Upper lobe of left lung (tissue), 6 donors: ENCODE measurements around the gene PRKG1. TPM values are rescaled to one million over a fixed set of nuclear protein-coding genes. Genes with fewer than 3 reads are reported as not detected.
"Not testable (repeated sequence)": the region's sequence is repeated elsewhere in the genome, so short reads cannot be mapped to it uniquely, and the experiment has no call there.

Source experiments
- ATAC-seq, 2 donors: fragments of 200-7000 bp; cut with Tn5 transposase; one replicate each; pipeline ENCODE4 v1.9.1; 2022; ENCODE audit warnings: mild to moderate bottlenecking in 2 of 2, moderate library complexity in 2 of 2; ENCODE audit not compliant: low FRiP score in 2 of 2
- DNase-seq, 2 donors: peaks; one replicate each; pipeline ENCODE4 v3.0.0-alpha.2; 2019 to 2020
- H3K27ac ChIP-seq, 4 donors: fragments of 200-600 bp; sonication (generic); one replicate each; pipeline ENCODE4 v1.5.1; 2016 to 2019
- H3K27me3 ChIP-seq, 4 donors: fragments of 200-600 bp; sonication (generic); one replicate each; pipeline ENCODE4 v1.5.1; 2017 to 2019
- H3K36me3 ChIP-seq, 4 donors: fragments of 200-600 bp; sonication (generic); one replicate each; pipeline ENCODE4 v1.5.1; 2016 to 2019
- H3K4me1 ChIP-seq, 4 donors: fragments of 200-600 bp; sonication (generic); one replicate each; pipeline ENCODE4 v1.5.1; 2018 to 2019
- H3K4me3 ChIP-seq, 4 donors: fragments of 200-600 bp; sonication (generic); one replicate each; pipeline ENCODE4 v1.5.1; 2017 to 2019; ENCODE audit warnings: mild to moderate bottlenecking in 2 of 4, moderate library complexity in 1 of 4
- H3K9me3 ChIP-seq, 4 donors: fragments of 200-600 bp; sonication (generic); one replicate each; pipeline ENCODE4 v1.5.1; 2018 to 2019
- CTCF ChIP-seq, 6 experiments: fragments of 450-650 bp in 4 of 6; fragments of 200-600 bp in 2 of 6; sonication (generic) in 2 of 6; IDR thresholded peaks; one replicate each; pipeline ENCODE4 v1.5.1; 2016 to 2019; ENCODE audit warnings: antibody characterized with exemption in 6 of 6
- EP300 ChIP-seq, 4 donors: sonication (generic); formaldehyde crosslinking; IDR thresholded peaks; one replicate each; pipeline ENCODE4 v1.5.1; 2017; ENCODE audit warnings: antibody characterized with exemption in 4 of 4, control low read depth in 2 of 4
- POLR2A ChIP-seq, 4 donors: fragments of 450-650 bp; IDR thresholded peaks; one replicate each; pipeline ENCODE4 v1.5.1; 2016 to 2017; ENCODE audit warnings: antibody characterized with exemption in 4 of 4, mild to moderate bottlenecking in 2 of 4
- POLR2AphosphoS5 ChIP-seq, 2 donors: sonication (generic); formaldehyde crosslinking; IDR thresholded peaks; one replicate each; pipeline ENCODE4 v1.5.1; 2017; ENCODE audit warnings: antibody characterized with exemption in 2 of 2
- WGBS, 2 donors: methylation state at CpG; one replicate each; pipeline ENCODE4 v1.1.5; 2017 to 2018; 5-methylcytosine and 5-hydroxymethylcytosine counted together
- total RNA-seq, 6 donors: library from RNA; depleted of rRNA in 4 of 6; stranded (reverse); fragments of >200 nt in 4 of 6; gene quantifications; one replicate each; pipeline versions ENCODE4 v1.1.0 to v1.2.1, GENCODE V29; 2016 to 2021
- donor health status: DM: no; HTN: no; CAD: no; lungs with moderate emphysema.
- donor health status: DM: no; HTN: yes; CAD: no; lungs with severe emphysema.

The PRKG1 gene
- total RNA-seq, 6 donors from 2014 or later, result 12.9 to 43.0 (median 25.0) TPM

DNA sequence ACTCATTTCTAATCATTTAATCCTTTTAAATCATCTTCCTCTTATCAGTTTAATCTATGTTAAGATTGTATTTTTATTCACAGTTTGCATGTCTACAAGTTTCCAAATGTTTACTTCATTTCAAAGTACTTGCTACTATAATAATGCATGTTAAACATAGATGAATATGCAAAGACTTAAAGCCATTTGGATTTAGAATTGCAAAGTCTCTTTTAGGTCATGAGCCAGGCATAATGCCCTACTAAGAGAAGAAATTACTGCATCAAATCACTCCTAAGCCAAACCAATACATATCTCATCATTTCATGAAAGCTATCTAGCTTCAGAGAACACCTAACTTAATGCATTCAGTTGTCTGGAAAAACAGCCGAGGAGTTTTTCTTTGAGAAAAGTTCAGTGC lies 266.1 kb downstream of the PRKG1 start:
- TF ChIP-seq POLR2A (IDR thresholded peaks at IDR 0.05), result no peak
- TF ChIP-seq CTCF (IDR thresholded peaks at IDR 0.05), result no peak
- no peak for TF ChIP-seq EP300 (IDR thresholded peaks at IDR 0.05)
- H3K4me1 ChIP-seq, result no peaks in the 10 kb centered on the region
- H3K9me3 ChIP-seq, result no peaks in the 10 kb centered on the region
- no peak overlapping the region for H3K4me3 ChIP-seq
- H3K27me3 ChIP-seq, result no peaks in the 10 kb centered on the region
- no peak for ATAC-seq
- H3K36me3 ChIP-seq, result no peaks in the 10 kb centered on the region
- 92 to 96% methylated on average over 1 of the region's 1 CpG for WGBS, 2 donors
- no peak for DNase-seq
- no peak overlapping the region for H3K27ac ChIP-seq

- no peak for DNase-seq
- WGBS, 2 donors, result 59 to 65% methylated on average over 4 of the region's 4 CpGs
- Histone ChIP-seq H3K27ac (no peak overlapping the region), H3K4me1 (no peaks in the 10 kb centered on the region), H3K4me3 (no peak overlapping the region), H3K27me3 (no peaks in the 10 kb centered on the region), H3K9me3 (no peaks in the 10 kb centered on the region), H3K36me3 (no peaks in the 10 kb centered on the region)
- no peak for ATAC-seq
- no peak for TF ChIP-seq CTCF (IDR thresholded peaks at IDR 0.05)
- no peak for TF ChIP-seq POLR2AphosphoS5 (IDR thresholded peaks at IDR 0.05)
- no peak for TF ChIP-seq EP300 (IDR thresholded peaks at IDR 0.05)
- TF ChIP-seq POLR2A (IDR thresholded peaks at IDR 0.05), result no peak
Measured at GRCh38 chr10:51340845-51341610, 266.7 kb downstream of the PRKG1 start.

DNA sequence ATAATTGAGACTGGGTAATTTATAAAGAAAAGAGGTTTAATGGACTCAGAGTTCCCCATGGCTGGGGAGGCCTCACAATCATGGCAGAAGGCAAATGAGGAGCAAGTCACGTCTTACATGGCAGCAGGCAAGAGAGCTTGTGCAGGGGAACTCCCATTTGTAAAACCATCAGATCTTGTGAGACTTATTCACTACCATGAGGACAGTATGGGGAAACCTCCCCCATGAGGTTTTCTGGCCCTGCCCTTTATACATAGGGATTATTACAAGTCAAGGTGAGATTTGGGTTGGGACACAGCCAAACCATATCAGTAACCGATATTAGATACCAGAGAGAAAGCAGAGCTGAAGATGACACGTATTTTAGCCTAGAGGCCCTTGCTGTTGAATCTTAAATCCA lies 267.5 kb downstream of the PRKG1 start:
- not testable (repeated sequence) for H3K36me3 ChIP-seq, H3K4me3 ChIP-seq, H3K4me1 ChIP-seq, DNase-seq, H3K9me3 ChIP-seq, H3K27ac ChIP-seq, ATAC-seq, H3K27me3 ChIP-seq
- 90 to 96% methylated on average over 3 of the region's 3 CpGs for WGBS, 2 donors

DNA sequence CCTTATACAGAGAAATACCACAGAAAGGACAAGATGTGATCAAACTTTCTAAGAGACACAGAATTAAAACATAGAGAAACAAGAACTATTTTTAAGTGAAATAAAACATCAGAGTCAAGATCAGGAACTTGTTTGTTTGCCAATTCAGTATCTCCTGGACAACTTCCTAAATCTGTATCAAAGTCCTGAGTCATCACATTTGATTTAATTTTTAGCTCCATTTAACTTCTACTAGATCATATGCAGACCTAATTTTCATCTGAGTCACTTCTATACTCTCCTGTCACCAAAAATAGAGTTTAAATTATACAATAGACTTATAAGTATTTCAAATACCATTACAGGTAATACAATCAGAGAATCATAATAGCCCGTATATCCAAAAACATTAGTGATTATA lies 268.1 kb downstream of the PRKG1 start:
- Histone ChIP-seq H3K27ac (no peak overlapping the region), H3K36me3 (no peaks in the 10 kb centered on the region), H3K9me3 (no peaks in the 10 kb centered on the region), H3K4me1 (no peaks in the 10 kb centered on the region), H3K27me3 (no peaks in the 10 kb centered on the region), H3K4me3 (no peak overlapping the region)
- 97 to 98% methylated on average over 1 of the region's 1 CpG for WGBS, 2 donors
- no peak for DNase-seq
- ATAC-seq, result no peak
- TF ChIP-seq EP300 (IDR thresholded peaks at IDR 0.05), result no peak

- Histone ChIP-seq H3K4me1 (no peaks in the 10 kb centered on the region), H3K36me3 (no peaks in the 10 kb centered on the region), H3K27ac (no peak overlapping the region), H3K9me3 (no peaks in the 10 kb centered on the region), H3K4me3 (no peak overlapping the region), H3K27me3 (no peaks in the 10 kb centered on the region)
- DNase-seq (no peak), ATAC-seq (no peak)
- WGBS, 2 donors, result 90 to 100% methylated on average over 1 of the region's 1 CpG
- TF ChIP-seq POLR2AphosphoS5 (IDR thresholded peaks at IDR 0.05) (no peak), EP300 (IDR thresholded peaks at IDR 0.05) (no peak), POLR2A (IDR thresholded peaks at IDR 0.05) (no peak), CTCF (IDR thresholded peaks at IDR 0.05) (no peak)
Measured at GRCh38 chr10:51343391-51343790, 269.1 kb downstream of the PRKG1 start.

- Histone ChIP-seq H3K9me3 (no peaks in the 10 kb centered on the region), H3K36me3 (no peaks in the 10 kb centered on the region), H3K27ac (no peak overlapping the region), H3K4me3 (no peak overlapping the region), H3K27me3 (no peaks in the 10 kb centered on the region), H3K4me1 (no peaks in the 10 kb centered on the region)
- WGBS, 2 donors, result 62 to 64% methylated on average over 1 of the region's 1 CpG
- DNase-seq (no peak), ATAC-seq (no peak)
- TF ChIP-seq EP300 (IDR thresholded peaks at IDR 0.05) (no peak), POLR2A (IDR thresholded peaks at IDR 0.05) (no peak), CTCF (IDR thresholded peaks at IDR 0.05) (no peak), POLR2AphosphoS5 (IDR thresholded peaks at IDR 0.05) (no peak)
Measured at GRCh38 chr10:51344371-51344770, 270.1 kb downstream of the PRKG1 start.
